K562 (cell line): ENCODE results near the gene SLMAP. TPM values are rescaled to one million over a fixed set of nuclear protein-coding genes. Genes with fewer than 3 reads are reported as not detected.

Source experiments
- ATAC-seq: fragments of 200-7000 bp; cut with Tn5 transposase; 3 replicates; pipeline ENCODE4 v1.9.1; 2020; ENCODE audit warnings: moderate library complexity
- BruUV-seq: library from RNA; stranded (reverse); fragments of 400-500 nt; replicated peaks from 2 replicates; lab custom pipeline; 2021; lab: Mats Ljungman, UMichigan
- CTCF ChIA-PET: fragments of 300-600 bp; formaldehyde crosslinking; extraction: SDS; loops from one replicate; lab custom pipeline; 2021; ENCODE audit warnings: low intra/inter-chr PET ratio; lab: Yijun Ruan, JAX
- POLR2A ChIA-PET: fragments of 300-600, 350-650 bp; sonication (Branson Sonifier 250); formaldehyde crosslinking; extraction: SDS; loops from one replicate; lab custom pipeline; 2021; ENCODE audit warnings: antibody characterized with exemption, inconsistent platforms; lab: Yijun Ruan, JAX
- DNase-seq, 4 experiments: peaks; one replicate each; pipeline versions ENCODE4 v3.0.0 to v3.0.0-alpha.2; 2011 to 2018; ENCODE audit warnings: low spot score in 3 of 4, mixed read lengths in 3 of 4; ENCODE audit errors: extremely low read depth in 1 of 4
- FAIRE-seq: peaks from 2 replicates; lab custom pipeline; 2011; peaks lifted over from hg19 to GRCh38; lab: Jason Lieb, UNC
- H2AFZ ChIP-seq: 2 replicates; pipeline ENCODE4 v1.6.0; 2011; ENCODE audit warnings: low read depth, low read length, control low read depth, inconsistent platforms
- H3K27ac ChIP-seq: fragments of 200-600 bp; 3 replicates; pipeline ENCODE4 v1.8.0; 2011; ENCODE audit warnings: low read depth, mild to moderate bottlenecking, control low read depth, inconsistent platforms, low read length, moderate library complexity, mixed read lengths; ENCODE audit errors: extremely low read depth
- H3K27me3 ChIP-seq, 2 experiments: fragments of 300-600 bp in 1 of 2; 2 replicates in 1 of 2; 3 replicates in 1 of 2; pipeline versions ENCODE4 v1.6.0 to v1.8.0; 2011; ENCODE audit warnings: inconsistent platforms in 2 of 2, low read length in 2 of 2, mild to moderate bottlenecking in 1 of 2, mixed read lengths in 1 of 2, moderate library complexity in 1 of 2; ENCODE audit not compliant: control insufficient read depth in 2 of 2, insufficient read depth in 2 of 2
- H3K36me3 ChIP-seq: fragments of 300-600 bp; 3 replicates; pipeline ENCODE4 v1.8.0; 2011; ENCODE audit warnings: mild to moderate bottlenecking, low read length, inconsistent platforms; ENCODE audit not compliant: control insufficient read depth, insufficient read depth
- H3K4me1 ChIP-seq, 2 experiments: fragments of 200-600 bp in 1 of 2; replicated peaks in 1 of 2; 2 replicates in 1 of 2; 3 replicates in 1 of 2; pipeline versions ENCODE4 v1.5.1 to v1.8.0; 2011; ENCODE audit warnings: inconsistent platforms in 2 of 2, low read length in 2 of 2, mild to moderate bottlenecking in 1 of 2, mixed read lengths in 1 of 2, moderate library complexity in 1 of 2; ENCODE audit not compliant: control insufficient read depth in 2 of 2, insufficient read depth in 2 of 2
- H3K4me2 ChIP-seq: 2 replicates; pipeline ENCODE4 v1.6.1; 2011; ENCODE audit warnings: low read length, control low read depth, inconsistent platforms, mixed read lengths; ENCODE audit not compliant: insufficient read depth
- H3K4me3 ChIP-seq: fragments of 200-600 bp; sonication (generic), shearing (Covaris generic); 2 replicates; pipeline ENCODE4 v1.5.1; 2016; ENCODE audit warnings: control low read depth, inconsistent platforms
- H3K79me2 ChIP-seq: fragments of 200-600 bp; 3 replicates; pipeline ENCODE4 v1.8.0; 2011; ENCODE audit warnings: low read length, inconsistent platforms; ENCODE audit not compliant: control insufficient read depth, insufficient read depth
- H3K9ac ChIP-seq, 2 experiments: 2 replicates each; pipeline versions ENCODE4 v1.6.0 to v1.6.1; 2011; ENCODE audit warnings: low read depth in 2 of 2, low read length in 2 of 2, control low read depth in 1 of 2, inconsistent platforms in 1 of 2, mild to moderate bottlenecking in 1 of 2, mixed read lengths in 1 of 2; ENCODE audit not compliant: insufficient read depth in 1 of 2
- H3K9me1 ChIP-seq: one replicate; pipeline ENCODE4 v1.6.0; 2011; ENCODE audit warnings: inconsistent platforms, mild to moderate bottlenecking, low read length, moderate library complexity; ENCODE audit not compliant: control insufficient read depth, insufficient read depth
- H3K9me3 ChIP-seq: replicated peaks from 2 replicates; pipeline ENCODE4 v1.5.1; 2011; ENCODE audit warnings: low read depth, low read length, inconsistent platforms; ENCODE audit not compliant: control insufficient read depth, insufficient read depth
- H4K20me1 ChIP-seq: replicated peaks from 2 replicates; pipeline ENCODE4 v1.6.1; 2011; ENCODE audit warnings: low read length, inconsistent platforms, mixed read lengths; ENCODE audit not compliant: control insufficient read depth, insufficient read depth
- CREM ChIP-seq: IDR thresholded peaks from 2 replicates; pipeline ENCODE4 v1.6.1; 2014; ENCODE audit warnings: antibody characterized with exemption, low read depth
- KDM1A ChIP-seq, 2 experiments: fragments of 450-650 bp; IDR thresholded peaks; 2 replicates each; pipeline ENCODE4 v1.6.1; 2016; ENCODE audit warnings: mild to moderate bottlenecking in 2 of 2
- ZNF318 ChIP-seq, 2 experiments: fragments of 450-650 bp; IDR thresholded peaks; 2 replicates each; pipeline ENCODE4 v1.6.1; 2016; ENCODE audit warnings: mild to moderate bottlenecking in 2 of 2, borderline replicate concordance in 1 of 2, low read depth in 1 of 2, moderate library complexity in 1 of 2
- WGBS: fragments of 100-300 bp; shearing (Covaris generic); methylation state at CpG from one replicate; pipeline ENCODE4 v1.1.6; 2016; ENCODE audit warnings: low coverage, mixed read lengths; ENCODE audit not compliant: insufficient coverage; ENCODE audit errors: missing lambda C conversion rate; 5-methylcytosine and 5-hydroxymethylcytosine counted together
- in situ Hi-C: fragments of 300-500 bp; cut with MboI; formaldehyde crosslinking; loops from 4 replicates; pipeline ENCODE4 v1.15.0; 2018; ENCODE audit warnings: inconsistent platforms, mixed read lengths
- intact Hi-C: fragments of 100-400 bp; cut with micrococcal nuclease; formaldehyde crosslinking; loops from 2 replicates; pipeline ENCODE4 v1.14.2; 2022
- polyA plus RNA-seq, 8 experiments: library from polyadenylated mRNA; depleted of rRNA in 4 of 8; stranded (reverse) in 5 of 8; unstranded in 3 of 8; fragments of >200 nt; fragmentation: Nextera tagmentation in 2 of 8; fragmentation: Illumina TruSeq in 1 of 8; extraction: Ambion mirVana in 2 of 8; extraction: Trizol in 1 of 8; gene quantifications; 2 replicates each; pipeline versions ENCODE4 v1.2.1 to v1.2.3, GENCODE V29; 2011 to 2014; ENCODE audit warnings: inconsistent platforms in 1 of 8, missing spikeins in 1 of 8
- total RNA-seq, 7 experiments: library from RNA; depleted of rRNA in 6 of 7; stranded (reverse); fragments of >200 nt in 6 of 7; fragmentation: Illumina TruSeq in 2 of 7; extraction: Trizol in 2 of 7; gene quantifications; 2 replicates each; pipeline versions ENCODE4 v1.2.1 to v1.2.3, GENCODE V29; 2011 to 2021; ENCODE audit warnings: low replicate concordance in 1 of 7

The SLMAP gene
- total and polyA plus RNA-seq, 9 of the 15 experiments (the other 6 are each of a cell fraction or from before 2014, with no cell fraction given), result 12.1 to 50.7 (median 28.3) TPM

GRCh38 chr3:57903124-57903890, 147.2 kb downstream of the SLMAP start:
- Histone ChIP-seq H3K27ac (no peak overlapping the region), H3K79me2 (no peaks in the 10 kb centered on the region), H3K9ac (no peak overlapping the region), H3K4me3 (no peak overlapping the region), H4K20me1 (no peaks in the 10 kb centered on the region), H3K4me1 (no peaks in the 10 kb centered on the region), H3K9me1 (no peaks in the 10 kb centered on the region), H2AFZ (no peak overlapping the region), H3K27me3 (no peaks in the 10 kb centered on the region), H3K4me2 (no peak overlapping the region), H3K36me3 (peaks cover 9% of the 10 kb centered on the region; the same call in 2 of the 3 replicates), H3K9me3 (no peaks in the 10 kb centered on the region)
- TF ChIP-seq KDM1A (IDR thresholded peaks at IDR 0.05) (no peak), CREM (no peak), ZNF318 (IDR thresholded peaks at IDR 0.05; ENCODE audit: borderline replicate concordance in 1 of 2, low read depth in 1 of 2) (no peak)
- no TSS peak for BruUV-seq
- 88% methylated on average over 3 of the region's 3 CpGs for WGBS
- ATAC-seq (no peak), DNase-seq (no peak), FAIRE-seq (no peak)
- ChIA-PET CTCF (no interaction called here), POLR2A (interaction anchor here (0.6 kb wide), 1 partner anchor 77 kb away, joined by 3 read pairs; no protein-coding TSS in a partner anchor)
- in situ Hi-C loops, result no loop called here
- intact Hi-C loops, result no loop called here
